ENCODE results near the gene CD164L2.

DNA sequence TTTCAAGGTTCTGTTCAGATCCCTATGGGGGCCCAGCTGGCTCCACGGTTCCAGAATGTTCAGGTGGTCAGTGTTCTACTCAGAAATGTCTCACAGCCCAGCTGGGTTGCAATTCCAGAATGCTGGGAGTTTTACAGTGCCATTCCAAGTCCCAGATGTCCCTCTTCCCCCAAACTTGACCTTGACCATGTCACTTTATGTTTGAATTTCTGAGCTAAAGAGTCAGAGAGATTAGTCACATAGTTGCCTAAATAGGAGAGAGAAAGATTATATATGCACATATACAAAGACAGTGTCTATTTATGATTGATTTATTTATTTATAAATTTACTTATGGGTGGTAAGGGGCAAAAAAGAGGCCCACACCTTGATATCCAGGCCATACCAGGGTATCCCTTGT is 11.8 kb upstream of the CD164L2 start:
- TF ChIP-seq, protein P1, sequence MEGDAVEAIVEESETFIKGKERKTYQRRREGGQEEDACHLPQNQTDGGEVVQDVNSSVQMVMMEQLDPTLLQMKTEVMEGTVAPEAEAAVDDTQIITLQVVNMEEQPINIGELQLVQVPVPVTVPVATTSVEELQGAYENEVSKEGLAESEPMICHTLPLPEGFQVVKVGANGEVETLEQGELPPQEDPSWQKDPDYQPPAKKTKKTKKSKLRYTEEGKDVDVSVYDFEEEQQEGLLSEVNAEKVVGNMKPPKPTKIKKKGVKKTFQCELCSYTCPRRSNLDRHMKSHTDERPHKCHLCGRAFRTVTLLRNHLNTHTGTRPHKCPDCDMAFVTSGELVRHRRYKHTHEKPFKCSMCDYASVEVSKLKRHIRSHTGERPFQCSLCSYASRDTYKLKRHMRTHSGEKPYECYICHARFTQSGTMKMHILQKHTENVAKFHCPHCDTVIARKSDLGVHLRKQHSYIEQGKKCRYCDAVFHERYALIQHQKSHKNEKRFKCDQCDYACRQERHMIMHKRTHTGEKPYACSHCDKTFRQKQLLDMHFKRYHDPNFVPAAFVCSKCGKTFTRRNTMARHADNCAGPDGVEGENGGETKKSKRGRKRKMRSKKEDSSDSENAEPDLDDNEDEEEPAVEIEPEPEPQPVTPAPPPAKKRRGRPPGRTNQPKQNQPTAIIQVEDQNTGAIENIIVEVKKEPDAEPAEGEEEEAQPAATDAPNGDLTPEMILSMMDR (IDR thresholded peaks at IDR 0.05), result no peak
- no peak for TF ChIP-seq POLR2A (IDR thresholded peaks at IDR 0.05)

All from gastroesophageal sphincter (tissue), 3 donors.